Ishikawa (cell line): ENCODE measurements around the gene CCDC91.

ENCODE experiments used
- CREB1 ChIP-seq: IDR thresholded peaks from 2 replicates; pipeline ENCODE4 v1.6.1; 2012; ENCODE audit warnings: low read depth
- MAX ChIP-seq: IDR thresholded peaks from 2 replicates; pipeline ENCODE4 v1.6.1; 2012
- TCF12 ChIP-seq: IDR thresholded peaks from 2 replicates; pipeline ENCODE4 v1.6.1; 2012; ENCODE audit warnings: low read depth

- TF ChIP-seq CREB1, result no peak
- no peak for TF ChIP-seq TCF12
- no peak for TF ChIP-seq MAX
Observed at GRCh38 chr12:28303192-28303591, 112.9 kb downstream of the CCDC91 start.
